ENCODE results near the gene VSTM4.

Gene VSTM4

DNA sequence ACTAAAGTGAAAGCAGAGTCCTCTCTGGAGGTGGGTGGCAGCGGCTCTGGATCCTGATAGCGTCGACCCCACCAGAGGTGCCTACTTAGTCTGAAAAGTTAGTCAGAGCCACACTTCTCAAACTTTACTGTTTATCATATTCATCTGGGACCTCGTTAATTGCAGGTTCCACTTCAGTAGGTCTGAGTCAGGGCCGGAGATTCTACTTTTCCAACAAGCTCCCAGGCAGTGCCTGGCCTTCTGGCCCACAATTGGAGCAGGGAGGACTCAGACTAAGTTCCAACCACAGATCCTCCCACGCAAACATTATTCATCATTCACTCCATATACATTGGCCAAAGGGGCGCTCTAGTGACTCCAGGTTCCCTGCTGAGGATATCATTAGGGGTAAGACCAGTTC, 78.1 kb downstream of the VSTM4 start:
- DNase-seq, result no peak

- no peak for DNase-seq
Measured at GRCh38 chr10:49036638-49037037, 78.7 kb downstream of the VSTM4 start.

GRCh38 chr10:49035920-49036319, 79.4 kb downstream of the VSTM4 start:
- DNase-seq, result no peak

- DNase-seq, result no peak
Measured at GRCh38 chr10:49034925-49035324, 80.4 kb downstream of the VSTM4 start.

DNA sequence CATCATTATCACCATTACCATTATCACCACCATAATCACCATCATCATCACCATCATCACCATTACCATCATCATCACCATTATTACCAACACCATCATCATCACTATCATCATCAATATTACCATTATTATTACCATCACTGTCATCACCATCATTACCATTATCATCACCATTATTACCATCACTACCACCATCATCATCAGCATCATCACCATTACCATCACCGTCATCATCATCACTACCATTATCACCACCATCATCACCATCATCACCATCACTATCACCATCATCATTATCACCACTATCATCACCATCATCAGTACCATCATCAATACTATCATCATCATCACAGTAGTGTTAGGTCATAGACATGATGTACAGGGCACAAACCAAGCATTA, 81.4 kb downstream of the VSTM4 start:
- no peak for DNase-seq

GRCh38 chr10:49029666-49030065, 85.7 kb downstream of the VSTM4 start:
- no peak for DNase-seq

GRCh38 chr10:49028639-49029038, 86.7 kb downstream of the VSTM4 start:
- DNase-seq, result no peak

DNA sequence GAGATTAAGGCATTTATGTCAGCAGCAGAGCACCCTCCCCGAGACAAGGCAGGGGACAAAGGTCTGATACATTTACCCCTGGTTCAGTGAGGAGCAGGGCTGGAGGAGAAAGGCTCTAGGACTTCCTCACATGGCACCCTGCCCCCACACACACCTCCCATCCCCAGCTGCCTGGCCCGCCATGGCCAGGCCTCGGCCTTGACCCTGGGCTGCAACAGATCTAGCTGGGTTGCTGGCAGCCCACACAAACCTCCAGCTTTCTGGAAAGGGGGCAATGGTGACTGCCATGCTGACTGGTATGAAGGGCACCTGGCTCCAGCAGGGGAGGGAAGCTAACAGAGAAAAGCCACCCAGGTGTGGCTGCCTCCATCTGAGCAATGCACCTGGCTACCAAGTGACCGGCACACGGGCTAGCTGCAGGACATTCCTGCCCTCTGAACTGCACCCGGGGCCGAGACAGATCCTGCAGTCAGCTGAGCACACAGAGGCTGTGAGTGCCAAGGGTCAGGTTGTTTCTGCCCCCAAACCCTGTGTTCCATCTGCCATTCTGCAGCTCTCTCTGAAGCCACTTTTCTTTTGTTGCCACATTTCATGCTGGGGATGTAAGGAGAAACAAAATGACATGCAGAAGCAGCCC, 89.9 kb downstream of the VSTM4 start:
- no peak for DNase-seq

DNA sequence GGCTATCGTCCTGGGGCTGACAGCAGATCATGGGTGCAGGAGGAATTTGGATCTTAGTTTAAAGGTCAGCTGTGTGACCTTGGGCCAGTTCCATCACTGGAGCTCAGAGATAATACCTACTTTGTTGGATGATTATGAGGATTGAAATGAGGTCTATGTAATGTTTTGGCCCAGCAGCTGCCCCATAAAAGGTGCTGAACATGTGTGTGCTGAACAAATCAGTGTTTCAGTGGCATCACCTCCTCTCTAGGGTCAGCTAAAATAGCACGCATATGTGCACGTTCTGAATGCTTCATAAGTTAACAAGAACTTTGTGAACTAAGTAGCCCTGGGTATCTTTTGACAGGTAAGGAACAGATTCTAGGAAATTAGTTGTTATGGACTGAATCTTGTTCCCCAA, 90.8 kb downstream of the VSTM4 start:
- DNase-seq, result no peak

GRCh38 chr10:49023752-49024151, 91.6 kb downstream of the VSTM4 start:
- DNase-seq, result no peak

- no peak for DNase-seq
Measured at GRCh38 chr10:49023071-49023470, 92.3 kb downstream of the VSTM4 start.

DNA sequence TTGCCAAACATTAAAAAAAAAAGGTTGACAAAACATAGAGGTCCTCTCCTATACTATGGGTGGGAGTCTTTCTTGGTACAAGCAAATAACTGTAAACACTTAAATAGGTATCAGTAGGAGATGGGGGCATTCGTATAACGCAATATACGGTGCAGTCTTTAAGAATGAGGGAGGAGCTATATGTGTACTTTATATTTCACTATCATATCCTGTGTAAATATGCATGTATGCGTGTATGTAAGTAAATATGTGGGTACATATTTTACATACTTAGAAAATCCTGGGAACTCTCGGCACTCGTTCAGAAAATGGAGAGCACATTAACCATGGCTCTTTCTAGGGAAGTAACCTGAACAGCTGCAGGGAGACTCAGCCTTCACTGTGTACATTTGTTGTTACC, 93.6 kb downstream of the VSTM4 start:
- DNase-seq, result no peak

DNA sequence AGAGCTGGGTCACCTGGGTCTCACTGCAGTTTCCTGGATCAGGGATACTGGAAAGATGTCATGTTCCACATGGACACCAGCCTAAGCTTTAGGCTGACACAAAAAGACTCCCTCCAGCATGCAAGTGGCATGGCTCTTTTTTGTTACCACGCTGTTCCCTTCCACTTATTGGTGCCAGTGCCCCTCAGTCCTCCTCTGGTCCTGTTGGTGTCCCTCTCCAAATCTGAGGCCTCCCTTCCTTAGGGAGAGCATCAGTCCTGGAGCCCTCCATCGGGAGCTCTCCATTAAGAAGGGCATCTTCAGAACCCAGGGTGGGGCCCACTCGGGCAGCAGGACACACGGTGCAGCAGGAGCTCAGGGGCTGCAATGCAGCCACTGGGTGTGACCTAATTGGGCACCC, 99.6 kb downstream of the VSTM4 start:
- DNase-seq, result no peak

- no peak for DNase-seq
Measured at GRCh38 chr10:49012603-49013002, 102.7 kb downstream of the VSTM4 start.

- no peak for DNase-seq
Measured at GRCh38 chr10:49011756-49012155, 103.6 kb downstream of the VSTM4 start.

- no peak for DNase-seq
Measured at GRCh38 chr10:49010865-49011264, 104.5 kb downstream of the VSTM4 start.

DNA sequence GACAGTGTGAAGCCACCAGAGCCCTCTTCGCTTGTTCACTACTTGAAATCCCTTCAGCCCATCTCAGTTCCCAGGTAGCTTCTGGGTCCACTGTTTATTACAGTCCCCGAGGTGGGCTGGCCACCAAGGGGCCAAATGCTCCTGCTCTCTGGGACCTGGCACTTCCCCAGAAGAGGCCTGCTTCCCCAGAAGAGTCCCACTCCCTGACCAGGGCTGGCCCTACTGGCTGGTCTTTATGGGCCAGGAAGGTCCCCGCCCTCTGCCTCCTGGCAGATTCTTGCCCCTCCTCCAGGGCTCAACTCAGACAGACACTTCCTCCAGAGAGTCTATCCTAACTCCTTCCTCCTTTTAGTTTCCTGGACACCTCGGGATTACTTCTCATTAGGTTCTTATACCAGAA, 105.0 kb downstream of the VSTM4 start:
- no peak for DNase-seq

GRCh38 chr10:49009199-49009979, 105.9 kb downstream of the VSTM4 start:
- DNase-seq, result no peak

GRCh38 chr10:49008505-49009198, 106.7 kb downstream of the VSTM4 start:
- no peak for DNase-seq

DNA sequence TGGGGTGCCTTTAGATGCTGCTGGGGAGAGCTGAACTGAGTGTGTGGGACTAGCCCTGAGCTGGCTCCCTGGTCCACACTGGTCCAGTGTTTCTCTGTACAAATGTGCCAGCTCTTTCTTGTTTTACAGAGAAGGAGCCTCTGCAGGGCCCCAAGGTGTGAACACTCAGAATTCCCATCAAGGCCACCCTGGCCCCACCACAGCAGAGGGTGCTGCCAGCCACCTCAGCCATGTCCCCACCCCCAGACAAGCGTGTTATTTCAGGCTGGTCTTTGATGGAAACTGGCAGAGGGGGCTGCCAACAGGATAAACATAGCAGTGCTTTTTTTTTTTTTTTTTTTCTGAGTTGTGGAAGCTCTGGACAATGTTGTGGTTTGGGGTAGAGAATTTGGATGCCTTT, 107.2 kb downstream of the VSTM4 start:
- no peak for DNase-seq

GRCh38 chr10:49007129-49007528, 108.2 kb downstream of the VSTM4 start:
- DNase-seq, result no peak

DNA sequence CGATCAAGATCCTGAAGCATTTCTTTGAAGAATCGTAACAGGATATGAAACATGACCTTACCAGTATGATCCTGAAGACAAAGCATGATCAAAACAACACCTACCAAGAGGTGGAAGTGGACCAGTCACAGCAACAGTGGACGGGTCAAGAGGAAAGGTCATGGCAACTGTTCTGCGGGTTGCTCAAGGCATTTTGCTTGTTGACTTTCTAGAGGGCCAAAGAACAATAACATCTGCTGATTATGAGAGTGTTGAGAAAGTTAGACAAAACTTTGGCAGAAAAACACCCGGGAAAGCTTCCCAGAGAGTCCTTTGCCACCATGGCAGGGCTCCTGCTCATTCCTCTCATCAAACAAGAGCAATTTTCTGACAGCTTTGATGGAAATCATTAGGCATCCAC, 110.1 kb downstream of the VSTM4 start:
- no peak for DNase-seq

DNA sequence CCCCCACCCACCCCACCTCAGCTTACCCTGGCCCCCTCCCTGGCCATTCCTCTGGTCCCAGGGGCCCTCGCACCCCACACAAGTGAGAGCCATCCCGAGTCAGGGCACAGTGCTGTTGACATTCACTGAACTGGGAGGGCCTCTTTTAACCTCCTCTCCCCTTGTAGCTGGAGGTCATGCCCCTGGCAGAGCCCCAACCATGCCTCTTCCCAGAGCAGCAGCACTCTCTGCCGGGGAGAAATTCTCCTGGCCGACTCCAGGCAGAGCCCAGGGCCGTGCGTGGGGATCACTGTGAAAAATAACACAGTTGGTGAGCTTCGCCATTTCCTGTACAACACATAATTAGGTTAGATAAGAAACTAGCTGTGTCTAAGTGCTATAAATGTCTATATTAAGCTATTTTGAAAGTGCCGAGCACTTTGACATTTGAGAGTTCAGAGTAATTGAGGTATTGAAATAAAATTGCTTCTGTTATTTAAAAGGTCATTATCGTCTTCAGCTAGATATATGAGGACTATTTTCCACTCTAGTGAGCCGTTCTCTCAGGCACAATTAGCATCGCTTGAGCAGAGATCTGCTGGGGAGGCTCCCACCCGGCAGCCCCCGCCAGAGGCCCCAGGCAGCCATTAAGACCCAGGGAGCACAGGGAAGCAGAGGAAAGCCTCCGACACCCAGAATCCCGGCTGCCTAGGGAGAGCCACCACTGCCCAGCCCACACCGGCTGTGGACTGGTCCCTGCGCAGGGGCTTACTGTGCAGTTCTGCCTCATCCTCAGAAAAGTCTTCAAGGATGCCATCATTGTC, 113.3 kb downstream of the VSTM4 start:
- no peak for DNase-seq
